ENCODE measurements around the gene TXLNA.

DNA sequence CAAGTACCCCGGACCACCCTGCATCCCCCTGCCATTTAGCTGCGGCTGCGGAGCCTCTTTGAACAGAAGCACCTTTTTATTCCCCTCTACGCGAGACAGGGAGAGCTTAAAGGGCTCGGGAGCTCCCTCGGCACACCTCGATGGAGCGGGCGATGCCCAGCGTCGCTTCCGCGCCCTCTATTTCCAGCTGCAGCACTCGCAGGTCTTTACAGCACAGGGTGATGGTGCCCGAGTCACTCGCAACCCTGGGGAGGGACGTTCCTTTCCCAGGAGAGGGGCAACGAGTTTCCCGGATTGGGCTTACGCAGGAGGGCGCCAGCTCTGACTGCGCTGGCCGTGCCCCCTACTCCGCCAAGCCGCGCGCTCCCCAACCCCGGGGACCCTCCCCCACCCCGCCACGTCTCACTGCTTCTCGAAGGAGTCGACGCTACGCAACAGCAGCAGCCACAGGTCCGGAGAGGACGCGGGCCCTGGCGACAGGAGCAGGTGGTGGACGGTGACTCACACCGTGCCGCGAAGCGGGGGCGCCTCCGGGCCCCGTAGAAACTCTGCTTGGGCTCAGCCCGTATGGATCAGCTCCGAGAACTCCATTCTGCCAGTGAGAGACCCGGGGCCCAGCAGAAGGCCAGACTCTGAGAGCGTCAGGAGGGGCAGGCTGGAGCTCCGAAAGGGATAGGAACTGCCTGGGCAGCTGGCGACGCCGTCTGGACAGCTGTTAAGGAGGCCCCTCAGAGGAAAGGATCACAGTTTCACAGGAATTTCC lies 61.7 kb downstream of the TXLNA start:
- peak; percentile 47 for TF ChIP-seq POLR2AphosphoS5 (IDR thresholded peaks at IDR 0.05; ENCODE audit: low read depth)
- TF ChIP-seq EZH2 (IDR thresholded peaks at IDR 0.05; ENCODE audit: low read depth, unreplicated experiment): no peak
- TF ChIP-seq, protein P1, sequence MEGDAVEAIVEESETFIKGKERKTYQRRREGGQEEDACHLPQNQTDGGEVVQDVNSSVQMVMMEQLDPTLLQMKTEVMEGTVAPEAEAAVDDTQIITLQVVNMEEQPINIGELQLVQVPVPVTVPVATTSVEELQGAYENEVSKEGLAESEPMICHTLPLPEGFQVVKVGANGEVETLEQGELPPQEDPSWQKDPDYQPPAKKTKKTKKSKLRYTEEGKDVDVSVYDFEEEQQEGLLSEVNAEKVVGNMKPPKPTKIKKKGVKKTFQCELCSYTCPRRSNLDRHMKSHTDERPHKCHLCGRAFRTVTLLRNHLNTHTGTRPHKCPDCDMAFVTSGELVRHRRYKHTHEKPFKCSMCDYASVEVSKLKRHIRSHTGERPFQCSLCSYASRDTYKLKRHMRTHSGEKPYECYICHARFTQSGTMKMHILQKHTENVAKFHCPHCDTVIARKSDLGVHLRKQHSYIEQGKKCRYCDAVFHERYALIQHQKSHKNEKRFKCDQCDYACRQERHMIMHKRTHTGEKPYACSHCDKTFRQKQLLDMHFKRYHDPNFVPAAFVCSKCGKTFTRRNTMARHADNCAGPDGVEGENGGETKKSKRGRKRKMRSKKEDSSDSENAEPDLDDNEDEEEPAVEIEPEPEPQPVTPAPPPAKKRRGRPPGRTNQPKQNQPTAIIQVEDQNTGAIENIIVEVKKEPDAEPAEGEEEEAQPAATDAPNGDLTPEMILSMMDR (conservative IDR thresholded peaks at IDR 0.05; ENCODE audit: low read depth in 2 of 2): peak in 1 of 2 experiments; percentile 14; a peak in 1 of 4 replicates

Measured in GM23338 (cell line).